Right renal cortex interstitium (tissue), 3 donors: ENCODE results near the gene ST3GAL4. TPM values are rescaled to one million over a fixed set of nuclear protein-coding genes. Genes with fewer than 3 reads are reported as not detected.
"Not testable (repeated sequence)": the region's sequence is repeated elsewhere in the genome, so short reads cannot be mapped to it uniquely, and the experiment has no call there.

Source experiments
- DNase-seq, 3 donors: peaks; one replicate each; pipeline ENCODE4 v3.0.0-alpha.2; 2013; ENCODE audit warnings: low read depth in 3 of 3, low spot score in 2 of 3
- polyA plus RNA-seq, 3 donors: library from polyadenylated mRNA; unstranded; fragments of 120-200 nt; gene quantifications; one replicate each; pipeline ENCODE4 v1.2.1, GENCODE V29; 2013; ENCODE audit not compliant: insufficient read length in 3 of 3

The ST3GAL4 gene
- 10 to 100 TPM; 17.2 to 19.2 (median 18.4) TPM for polyA plus RNA-seq

DNA sequence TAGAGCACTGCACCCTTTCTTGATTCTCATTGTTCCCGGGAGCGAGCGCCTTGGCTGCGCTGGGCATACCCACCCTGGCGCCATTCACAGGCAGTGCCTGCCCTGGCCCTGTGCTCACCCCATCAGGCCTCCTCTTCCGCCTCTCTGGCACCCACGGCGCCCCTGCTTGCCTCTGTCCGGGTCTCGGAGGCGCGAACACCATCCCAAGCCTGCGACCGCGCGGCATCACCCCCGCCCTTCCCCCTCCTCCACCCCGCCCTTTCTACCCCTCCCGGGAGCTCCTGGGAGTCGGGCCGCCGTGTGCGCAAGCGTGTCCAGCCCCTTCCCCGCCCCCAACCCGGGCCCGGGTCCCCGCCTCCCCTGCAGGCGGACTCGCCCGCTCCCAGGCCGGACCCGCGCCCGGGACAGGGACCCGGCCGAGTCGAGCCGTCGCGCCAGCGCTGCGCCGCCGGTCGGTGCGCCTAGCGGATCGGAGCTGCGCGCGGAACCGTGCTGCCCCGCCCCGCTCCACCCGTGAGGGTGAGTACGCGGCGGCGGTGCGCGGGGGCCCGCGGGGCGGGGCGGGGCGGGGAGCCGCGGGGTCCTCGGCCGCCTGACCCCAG lies at the start of gene ST3GAL4:
TSS of gene ST3GAL4 (plus strand) at position 363 of the 602 bp plus-strand sequence. CDS start 50,470 bp downstream, outside the sequence.
- peak in 2 of 3 donors; percentile 56 to 75 for DNase-seq

DNA sequence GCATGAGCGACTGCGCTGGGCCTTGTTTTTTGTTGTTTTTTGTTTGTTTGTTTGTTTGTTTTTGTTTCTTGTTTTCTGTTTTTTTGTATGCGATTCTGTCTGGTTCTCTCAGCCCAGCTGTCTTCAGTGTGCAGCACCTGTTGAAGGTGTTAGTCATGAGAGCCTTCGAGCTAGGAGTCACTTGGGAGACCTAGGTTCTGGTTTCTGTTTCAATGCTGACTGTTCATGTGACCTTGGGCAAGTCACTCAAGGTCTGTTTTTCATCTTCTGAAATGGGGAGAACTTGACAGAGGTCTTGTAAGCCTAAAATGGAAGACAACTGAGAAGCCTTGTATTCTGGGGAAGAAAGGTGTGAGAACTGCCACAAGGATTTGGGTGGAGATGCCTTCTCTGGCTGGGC lies 49.8 kb upstream of the ST3GAL4 start:
- no peak for DNase-seq

- no peak for DNase-seq
Observed at GRCh38 chr11:126307706-126308105, 47.8 kb upstream of the ST3GAL4 start.

- DNase-seq: no peak
Observed at GRCh38 chr11:126308271-126308671, 47.2 kb upstream of the ST3GAL4 start.

DNA sequence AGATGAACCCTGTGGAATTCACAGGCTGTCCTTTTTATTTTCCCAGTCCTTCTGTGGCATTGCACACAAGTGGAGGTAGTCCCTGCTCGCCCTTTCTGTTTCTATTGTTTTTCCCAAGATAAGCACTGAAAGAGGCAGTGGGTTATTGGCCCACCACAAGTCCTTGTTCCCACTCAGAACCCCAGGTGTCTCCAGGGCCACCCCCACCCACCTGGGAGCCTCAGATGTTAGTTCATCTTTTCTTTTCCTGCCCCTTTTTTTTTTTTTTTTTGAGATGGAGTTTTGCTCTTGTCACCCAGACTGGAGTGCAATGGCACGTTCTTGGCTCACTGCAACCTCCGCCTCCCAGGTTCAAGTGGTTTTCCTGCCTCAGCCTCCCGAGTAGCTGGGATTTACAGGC lies 46.7 kb upstream of the ST3GAL4 start:
- DNase-seq: not testable (repeated sequence)

- DNase-seq: peak in 2 of 3 donors; percentile 38 to 64
Observed at GRCh38 chr11:126310200-126310991, 45.1 kb upstream of the ST3GAL4 start.

GRCh38 chr11:126310992-126311310 lies 44.5 kb upstream of the ST3GAL4 start:
- DNase-seq: no peak

DNA sequence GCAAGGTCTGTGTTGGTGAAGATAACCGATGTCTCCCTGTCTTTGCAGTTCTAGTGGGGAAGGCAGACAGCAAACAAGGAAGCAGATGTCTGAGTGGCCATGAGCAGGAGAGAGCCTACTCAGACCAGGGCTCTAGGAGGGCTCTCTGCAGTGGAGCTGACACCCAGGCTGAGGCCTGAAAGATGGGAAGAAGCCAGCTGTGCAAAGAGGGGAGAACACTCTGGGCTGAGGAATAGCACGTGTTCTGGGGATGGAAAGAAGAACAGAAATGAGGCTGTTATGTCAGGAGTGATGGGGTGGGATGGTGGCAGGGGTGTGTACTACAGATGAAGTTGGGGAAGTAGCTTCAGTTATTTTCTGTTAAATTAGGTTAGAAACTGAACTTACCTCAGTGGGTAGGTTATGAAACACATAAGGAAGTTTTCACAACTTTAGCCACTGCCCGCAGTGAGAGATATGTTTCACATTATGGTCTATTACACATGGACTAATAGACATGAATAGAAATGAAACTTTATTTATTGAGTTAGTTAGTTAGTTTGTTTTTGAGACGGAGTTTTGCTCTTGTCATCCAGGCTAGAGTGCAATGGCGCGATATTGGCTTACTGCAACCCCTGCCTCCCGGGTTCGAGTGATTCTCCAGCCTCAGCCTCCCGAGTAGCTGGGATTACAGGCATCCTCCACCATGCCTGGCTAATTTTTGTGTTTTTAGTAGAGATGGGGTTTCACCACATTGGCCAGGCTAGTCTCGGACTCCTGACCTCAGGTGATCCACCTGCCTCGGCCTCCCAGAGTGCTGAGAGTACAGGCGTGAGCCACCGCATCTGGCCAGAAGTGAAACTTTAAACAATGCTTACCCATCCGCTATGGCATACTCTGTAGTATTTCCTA lies 43.8 kb upstream of the ST3GAL4 start:
- DNase-seq: no peak

DNA sequence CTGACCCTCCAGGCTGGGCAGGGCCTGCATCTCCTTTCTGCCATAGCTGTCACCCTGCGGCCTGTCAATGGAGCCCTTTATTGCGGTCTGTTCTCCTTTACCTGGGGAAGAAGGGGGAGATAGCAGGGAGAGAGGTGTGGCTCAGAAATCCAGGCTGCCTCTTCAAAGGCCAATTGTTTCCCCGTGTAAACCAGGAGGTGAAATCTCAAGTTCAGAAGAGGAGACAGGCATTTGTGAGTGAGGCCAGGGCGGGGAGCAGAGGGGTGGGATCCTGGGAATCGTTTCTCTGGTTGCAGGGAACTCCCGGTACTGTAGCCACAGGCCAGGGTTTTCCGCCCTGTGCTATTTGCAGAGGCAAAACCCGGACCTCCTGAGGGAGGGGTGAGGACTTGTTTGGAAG lies 42.5 kb upstream of the ST3GAL4 start:
- no peak for DNase-seq

DNA sequence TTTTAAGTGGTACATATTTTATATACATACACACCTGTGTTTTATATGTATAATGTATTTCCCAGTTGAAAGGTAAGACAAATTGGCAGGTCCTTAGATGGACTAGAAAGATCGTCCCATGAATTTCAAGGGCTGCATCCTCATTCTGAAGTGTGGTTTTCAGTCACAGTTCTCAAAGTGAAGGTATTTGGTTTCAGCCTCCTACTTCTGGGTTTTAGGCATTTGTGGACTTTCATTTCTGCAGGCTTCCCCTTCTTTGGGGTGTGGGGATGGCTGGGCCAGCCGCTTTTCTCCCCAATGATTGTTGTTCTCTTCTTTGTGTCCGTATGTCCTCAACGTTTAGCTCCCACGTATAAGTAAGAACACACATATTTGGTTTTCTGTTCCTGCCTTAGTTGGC lies 41.7 kb upstream of the ST3GAL4 start:
- no peak for DNase-seq

DNA sequence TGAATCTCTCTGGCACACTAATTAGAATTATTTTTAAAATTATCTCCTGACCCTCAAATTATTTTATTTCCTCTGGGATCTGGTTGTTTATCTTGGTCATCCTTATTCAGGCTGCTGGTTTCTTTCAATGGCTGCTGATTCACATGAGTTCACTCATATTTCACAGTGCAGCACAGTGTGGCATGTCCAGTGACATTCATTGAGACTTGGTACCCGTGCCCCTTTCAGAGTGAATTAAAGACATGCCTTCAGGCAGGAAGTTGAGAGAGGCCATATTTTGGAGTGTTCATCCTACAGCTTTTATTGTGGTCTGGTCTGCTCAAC lies 38.1 kb upstream of the ST3GAL4 start:
- DNase-seq: no peak

GRCh38 chr11:126317756-126318573 lies 37.5 kb upstream of the ST3GAL4 start:
- no peak for DNase-seq

GRCh38 chr11:126318574-126319373 lies 36.7 kb upstream of the ST3GAL4 start:
- no peak for DNase-seq

- no peak for DNase-seq
Observed at GRCh38 chr11:126319374-126319740, 36.1 kb upstream of the ST3GAL4 start.

DNA sequence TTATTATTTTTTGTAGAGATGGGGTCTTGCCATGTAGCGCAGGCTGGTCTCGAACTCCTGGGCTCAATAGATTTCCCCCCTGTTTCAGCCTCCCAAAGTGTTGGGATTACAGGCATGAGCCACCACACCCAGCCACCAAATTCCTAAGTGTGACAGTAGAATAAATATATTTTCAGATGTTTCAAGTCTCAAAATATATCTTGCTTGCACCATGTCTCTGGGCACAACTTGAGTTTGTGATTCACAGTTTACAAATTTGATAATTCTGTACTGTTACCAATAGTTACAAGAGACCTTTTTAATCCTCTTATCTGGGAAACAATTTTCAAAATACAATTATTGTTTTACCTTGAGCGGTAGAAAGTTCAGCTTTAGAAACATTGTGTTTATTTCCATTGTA lies 32.5 kb upstream of the ST3GAL4 start:
- DNase-seq: no peak

GRCh38 chr11:126327281-126328000 lies 28.0 kb upstream of the ST3GAL4 start:
- DNase-seq: no peak

- DNase-seq: no peak
Observed at GRCh38 chr11:126328001-126328390, 27.5 kb upstream of the ST3GAL4 start.

DNA sequence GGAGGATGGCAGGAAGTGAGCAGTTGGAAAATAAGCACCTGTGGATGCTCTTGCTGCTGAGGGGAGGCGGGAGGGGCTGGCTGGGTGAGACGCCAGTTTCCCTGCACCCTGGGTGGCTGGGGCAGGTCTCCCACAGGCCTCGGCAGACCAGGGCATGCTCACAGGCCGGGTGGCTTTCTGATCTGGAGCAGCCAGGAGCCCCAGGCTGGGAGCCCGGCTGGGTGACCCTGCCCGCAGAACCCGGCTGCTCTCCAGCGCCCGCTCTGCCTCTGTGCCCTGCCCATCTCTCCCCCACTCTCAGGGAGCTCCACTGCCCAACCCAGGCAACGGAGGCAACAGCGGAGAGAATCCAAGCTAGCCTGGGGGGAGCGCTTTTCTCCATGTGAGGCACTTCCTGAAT lies 27.0 kb upstream of the ST3GAL4 start:
- no peak for DNase-seq

- DNase-seq: no peak
Observed at GRCh38 chr11:126328938-126329643, 26.4 kb upstream of the ST3GAL4 start.
